ENCODE results near the gene DDC.

DNA sequence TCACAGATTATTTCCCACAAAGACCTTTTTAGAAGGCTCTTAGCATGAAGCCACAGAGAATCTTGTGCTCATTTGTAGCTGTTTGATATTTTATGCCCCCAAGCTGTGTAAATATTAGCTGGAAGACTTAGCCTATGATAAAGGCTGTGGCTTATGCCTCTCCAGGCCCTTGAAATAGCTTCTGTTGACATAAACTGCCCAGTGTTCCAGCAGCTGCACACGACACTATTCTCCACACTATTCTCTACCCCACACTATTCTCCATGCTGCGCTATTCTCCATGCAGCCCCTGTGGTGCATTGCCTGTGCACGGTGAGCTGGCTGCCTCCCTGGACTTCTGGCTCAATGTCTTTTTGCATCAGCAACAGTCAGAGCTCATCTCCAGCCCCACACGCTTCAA, 13.1 kb downstream of the DDC start:
- TF ChIP-seq RARB (CRISPR knock-in tag; IDR thresholded peaks at IDR 0.05) (no peak), ESRRG (CRISPR knock-in tag; IDR thresholded peaks at IDR 0.05) (no peak), SNAI2 (CRISPR knock-in tag; IDR thresholded peaks at IDR 0.05) (no peak), ZFP30 (CRISPR knock-in tag; IDR thresholded peaks at IDR 0.05) (no peak), ZFP3 (CRISPR knock-in tag; IDR thresholded peaks at IDR 0.05) (no peak), ZC3H10 (CRISPR knock-in tag; IDR thresholded peaks at IDR 0.05) (no peak)
- TF ChIP-seq, protein P1, sequence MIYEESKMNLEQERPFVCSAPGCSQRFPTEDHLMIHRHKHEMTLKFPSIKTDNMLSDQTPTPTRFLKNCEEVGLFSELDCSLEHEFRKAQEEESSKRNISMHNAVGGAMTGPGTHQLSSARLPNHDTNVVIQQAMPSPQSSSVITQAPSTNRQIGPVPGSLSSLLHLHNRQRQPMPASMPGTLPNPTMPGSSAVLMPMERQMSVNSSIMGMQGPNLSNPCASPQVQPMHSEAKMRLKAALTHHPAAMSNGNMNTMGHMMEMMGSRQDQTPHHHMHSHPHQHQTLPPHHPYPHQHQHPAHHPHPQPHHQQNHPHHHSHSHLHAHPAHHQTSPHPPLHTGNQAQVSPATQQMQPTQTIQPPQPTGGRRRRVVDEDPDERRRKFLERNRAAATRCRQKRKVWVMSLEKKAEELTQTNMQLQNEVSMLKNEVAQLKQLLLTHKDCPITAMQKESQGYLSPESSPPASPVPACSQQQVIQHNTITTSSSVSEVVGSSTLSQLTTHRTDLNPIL (CRISPR knock-in tag; IDR thresholded peaks at IDR 0.05; ENCODE audit: low read depth) = no peak
- TF ChIP-seq, protein P2, sequence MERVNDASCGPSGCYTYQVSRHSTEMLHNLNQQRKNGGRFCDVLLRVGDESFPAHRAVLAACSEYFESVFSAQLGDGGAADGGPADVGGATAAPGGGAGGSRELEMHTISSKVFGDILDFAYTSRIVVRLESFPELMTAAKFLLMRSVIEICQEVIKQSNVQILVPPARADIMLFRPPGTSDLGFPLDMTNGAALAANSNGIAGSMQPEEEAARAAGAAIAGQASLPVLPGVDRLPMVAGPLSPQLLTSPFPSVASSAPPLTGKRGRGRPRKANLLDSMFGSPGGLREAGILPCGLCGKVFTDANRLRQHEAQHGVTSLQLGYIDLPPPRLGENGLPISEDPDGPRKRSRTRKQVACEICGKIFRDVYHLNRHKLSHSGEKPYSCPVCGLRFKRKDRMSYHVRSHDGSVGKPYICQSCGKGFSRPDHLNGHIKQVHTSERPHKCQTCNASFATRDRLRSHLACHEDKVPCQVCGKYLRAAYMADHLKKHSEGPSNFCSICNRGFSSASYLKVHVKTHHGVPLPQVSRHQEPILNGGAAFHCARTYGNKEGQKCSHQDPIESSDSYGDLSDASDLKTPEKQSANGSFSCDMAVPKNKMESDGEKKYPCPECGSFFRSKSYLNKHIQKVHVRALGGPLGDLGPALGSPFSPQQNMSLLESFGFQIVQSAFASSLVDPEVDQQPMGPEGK (CRISPR knock-in tag; IDR thresholded peaks at IDR 0.05; ENCODE audit: borderline replicate concordance) = no peak
